Retina (tissue), 1 donor: Measurements from ENCODE around the gene APOC3.
A peak's percentile ranks its signal among the peaks of the same experiment; 100 is the strongest.

Experiments used
- DNase-seq: peaks from one replicate; pipeline ENCODE4 v3.0.0-alpha.2; 2016

APOC3 gene

DNA sequence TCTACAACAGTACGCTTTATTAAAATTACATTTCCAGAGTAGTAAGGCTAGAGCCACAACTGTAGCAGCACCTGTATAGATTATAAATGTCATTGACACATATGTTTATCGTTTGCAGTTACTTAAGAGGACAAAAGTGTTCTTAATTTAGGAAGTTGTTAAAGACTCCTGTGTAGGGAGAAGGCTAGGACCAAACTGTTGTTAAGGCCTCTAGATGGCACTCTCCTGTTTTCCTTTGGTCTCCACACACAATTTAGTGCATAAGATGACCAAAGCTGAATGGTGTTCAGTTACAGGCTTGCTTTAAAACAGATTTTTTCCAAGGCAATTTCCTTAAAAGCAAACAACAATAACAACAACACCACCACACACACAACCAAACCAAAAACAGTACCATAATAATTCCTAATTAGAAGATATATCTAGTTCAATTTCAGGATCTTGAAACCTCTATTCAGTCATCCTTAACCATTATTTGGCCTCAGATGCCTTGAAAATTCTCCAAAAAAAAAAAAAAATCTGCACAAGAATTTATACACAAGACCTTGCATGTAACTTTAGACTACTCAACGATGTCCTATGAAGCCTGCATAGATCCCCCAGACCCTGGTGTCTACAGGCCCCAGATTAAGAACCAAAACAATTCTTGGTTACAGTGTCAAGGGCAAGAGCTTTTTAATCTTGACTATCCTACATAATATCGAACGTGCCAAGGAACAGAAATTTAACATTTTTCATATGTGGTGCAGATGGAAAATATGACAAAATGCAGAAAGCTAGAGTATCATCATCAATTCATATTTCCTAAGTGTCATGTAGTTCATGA lies 50.3 kb downstream of the APOC3 start:
- DNase-seq: peak; percentile 41

DNA sequence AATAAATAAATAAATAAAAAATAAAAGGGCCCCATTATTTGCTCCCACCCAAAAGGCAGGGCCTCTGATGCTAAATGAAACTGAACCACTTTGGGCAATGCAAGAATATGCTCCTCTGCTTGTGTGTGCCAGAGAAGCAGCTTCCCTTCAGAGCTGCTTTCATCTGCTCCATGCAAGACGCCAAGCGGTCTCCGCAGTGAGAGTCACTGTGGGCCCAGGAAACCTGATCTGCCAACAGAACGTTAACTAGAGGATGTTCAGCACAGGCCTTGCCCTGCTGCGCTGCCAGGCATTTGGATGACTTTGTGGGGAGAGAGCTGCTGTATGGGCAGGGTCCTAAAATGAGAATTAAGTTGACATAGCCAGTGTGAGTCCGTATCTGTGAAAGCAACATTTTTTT lies 51.4 kb downstream of the APOC3 start:
- DNase-seq: no peak

DNA sequence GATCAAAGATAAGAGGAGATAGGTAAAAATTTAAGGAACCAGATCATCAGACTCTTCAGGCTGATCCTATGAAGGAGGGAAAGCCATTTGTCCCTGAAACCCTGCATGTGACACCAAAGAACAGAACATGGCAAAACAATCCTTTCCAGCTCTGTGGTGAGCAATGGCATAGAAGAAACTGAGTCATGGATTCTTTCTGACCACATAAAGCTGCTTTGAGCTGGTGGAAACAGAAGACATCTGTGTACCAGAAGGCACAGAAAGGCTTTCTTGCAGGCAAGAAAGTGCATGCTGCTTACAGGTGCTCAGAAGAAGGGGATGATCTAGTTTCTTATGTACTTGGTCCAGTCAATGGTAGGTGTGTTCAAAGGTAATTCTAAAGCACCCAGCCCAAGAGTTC lies 52.7 kb downstream of the APOC3 start:
- DNase-seq: no peak
